GM15510 (cell line): ENCODE measurements around the gene SAP30BP.
A peak's percentile ranks its signal among the peaks of the same experiment; 100 is the strongest.

Experiments used
- POLR2A ChIP-seq: IDR thresholded peaks from 3 replicates; pipeline ENCODE4 v1.6.1; 2011; ENCODE audit warnings: borderline replicate concordance; ENCODE audit not compliant: insufficient read length; ENCODE audit errors: extremely low read depth

Gene SAP30BP

GRCh38 chr17:75639771-75640555, 27.2 kb upstream of the SAP30BP start:
- TF ChIP-seq POLR2A = no peak

DNA sequence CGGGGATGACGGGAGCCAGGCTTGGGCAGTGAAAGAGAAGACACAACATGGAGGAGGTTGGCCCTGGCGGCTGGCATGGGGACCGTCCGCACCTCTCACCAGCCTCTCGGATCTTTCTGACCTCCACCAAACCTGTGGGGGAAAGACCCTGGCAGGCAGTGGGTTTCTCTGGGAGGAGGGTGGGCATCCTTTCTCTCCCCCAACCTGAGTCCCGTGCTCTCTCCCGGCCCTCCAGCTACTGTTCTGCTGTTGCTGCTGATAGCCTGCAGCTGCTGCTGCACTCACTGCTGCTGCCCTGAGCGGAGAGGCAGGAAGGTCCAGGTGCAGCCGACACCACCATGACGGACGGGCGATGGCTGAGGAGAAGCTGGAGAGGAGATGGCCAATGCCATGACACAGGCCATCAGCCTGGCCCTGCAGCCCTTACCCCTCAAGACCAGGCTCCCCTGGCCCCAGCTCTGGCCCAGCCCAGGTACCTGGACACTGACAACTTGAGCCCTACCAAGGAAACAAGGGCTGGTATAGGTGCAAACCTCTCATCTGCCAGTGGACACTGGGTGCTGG, 26.5 kb upstream of the SAP30BP start:
- TF ChIP-seq POLR2A = no peak

- TF ChIP-seq POLR2A = no peak
Measured at GRCh38 chr17:75641343-75641742, 25.8 kb upstream of the SAP30BP start.

- no peak for TF ChIP-seq POLR2A
Measured at GRCh38 chr17:75642182-75642783, 24.9 kb upstream of the SAP30BP start.

- no peak for TF ChIP-seq POLR2A
Measured at GRCh38 chr17:75642784-75643642, 24.1 kb upstream of the SAP30BP start.

GRCh38 chr17:75643643-75644017, 23.5 kb upstream of the SAP30BP start:
- TF ChIP-seq POLR2A = no peak

DNA sequence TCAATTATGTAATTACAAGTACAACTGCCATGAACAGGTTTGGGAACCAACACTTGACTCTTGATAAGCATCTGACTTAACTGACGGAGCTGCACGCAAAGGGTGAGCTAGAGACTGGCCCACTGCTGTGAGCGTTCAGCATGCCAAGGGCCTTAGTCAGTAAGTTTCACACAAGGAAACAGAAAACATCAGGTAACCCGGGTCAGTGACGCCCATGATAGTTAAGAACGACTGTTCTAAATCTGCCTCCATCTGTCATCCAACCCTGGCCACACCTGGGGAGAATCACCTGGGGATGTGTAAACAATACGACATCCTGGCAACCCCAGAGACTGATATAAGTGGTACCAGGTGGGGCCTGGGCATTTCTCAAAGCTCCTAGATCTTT, 21.6 kb upstream of the SAP30BP start:
- no peak for TF ChIP-seq POLR2A

GRCh38 chr17:75645889-75646637, 21.1 kb upstream of the SAP30BP start:
- TF ChIP-seq POLR2A = peak; percentile 13

DNA sequence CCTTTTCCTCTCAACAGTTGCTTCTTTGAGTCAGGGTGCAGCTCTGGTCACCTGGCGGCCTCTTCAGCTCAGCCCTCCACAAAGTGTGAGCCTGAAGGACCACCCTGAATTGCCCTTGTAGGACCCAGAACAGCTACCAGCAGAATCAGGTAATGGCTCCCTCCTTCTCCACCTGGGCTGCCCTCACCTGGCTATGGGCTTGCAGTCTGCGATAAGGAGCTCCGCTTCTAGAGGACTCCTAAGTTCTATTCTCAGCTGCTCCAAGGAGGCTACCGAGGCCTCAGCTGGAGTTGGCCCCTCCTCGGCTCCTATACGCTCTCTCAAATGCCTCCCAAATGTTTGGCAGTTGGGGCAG, 20.5 kb upstream of the SAP30BP start:
- no peak for TF ChIP-seq POLR2A

DNA sequence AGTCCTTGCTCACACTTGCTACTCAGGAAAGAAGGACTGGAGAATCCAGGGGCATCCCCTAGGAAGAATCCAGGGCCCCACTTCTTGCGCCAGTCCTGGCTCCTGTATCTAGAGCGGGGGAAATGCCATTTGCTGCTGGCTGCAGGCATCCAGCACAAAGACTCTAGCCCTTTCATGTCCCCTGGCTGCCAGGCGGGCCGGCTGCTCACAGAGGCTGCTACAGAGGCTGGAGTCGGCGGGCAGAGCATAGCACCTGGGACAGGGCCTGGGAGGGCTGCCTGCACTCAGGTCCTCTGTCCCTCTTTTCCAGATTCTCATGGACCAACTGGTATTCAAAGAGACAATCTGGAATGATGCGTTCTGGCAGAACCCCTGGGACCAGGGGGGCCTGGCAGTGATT, 20.1 kb upstream of the SAP30BP start:
- TF ChIP-seq POLR2A = no peak

GRCh38 chr17:75647921-75648320, 19.2 kb upstream of the SAP30BP start:
- TF ChIP-seq POLR2A = no peak

DNA sequence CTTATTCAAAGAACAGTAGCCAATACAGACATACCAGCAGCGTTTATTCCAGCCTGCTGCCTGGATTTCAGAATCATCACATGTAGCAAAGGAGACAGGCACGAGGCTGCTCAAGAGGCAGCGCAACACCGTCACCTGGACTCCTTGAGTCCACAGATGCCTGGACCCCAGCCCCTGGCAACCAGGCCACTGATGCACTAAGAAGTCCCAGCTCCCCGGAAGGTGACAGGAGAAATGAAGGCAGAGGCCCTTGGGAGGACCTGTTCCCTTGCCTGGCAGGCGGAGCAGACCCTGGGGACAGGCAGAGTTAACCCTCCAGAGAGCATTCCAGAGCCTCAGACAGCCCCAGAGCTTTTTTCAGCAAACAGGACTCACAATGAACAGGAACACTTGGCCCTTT, 17.5 kb upstream of the SAP30BP start:
- no peak for TF ChIP-seq POLR2A

DNA sequence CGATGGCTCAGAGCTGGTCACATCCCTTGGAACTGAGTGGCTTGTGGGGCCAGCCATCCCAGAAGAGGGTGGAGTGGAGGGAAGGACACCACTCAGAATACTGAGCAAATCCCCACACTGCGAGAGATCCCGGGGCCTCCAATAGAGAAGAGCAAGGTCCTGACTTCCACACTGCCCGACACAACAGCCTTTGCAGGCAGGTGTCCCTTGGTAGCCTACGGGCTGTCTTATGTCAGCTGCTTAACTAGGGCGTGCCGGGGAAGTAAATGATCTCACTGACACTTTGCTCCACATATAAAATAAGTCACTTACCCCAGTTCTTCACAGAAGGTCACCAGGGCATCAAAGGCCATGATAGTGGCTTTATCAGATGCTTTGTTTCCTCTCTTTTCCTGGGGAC, 16.3 kb upstream of the SAP30BP start:
- no peak for TF ChIP-seq POLR2A

- no peak for TF ChIP-seq POLR2A
Measured at GRCh38 chr17:75652341-75652740, 14.8 kb upstream of the SAP30BP start.

DNA sequence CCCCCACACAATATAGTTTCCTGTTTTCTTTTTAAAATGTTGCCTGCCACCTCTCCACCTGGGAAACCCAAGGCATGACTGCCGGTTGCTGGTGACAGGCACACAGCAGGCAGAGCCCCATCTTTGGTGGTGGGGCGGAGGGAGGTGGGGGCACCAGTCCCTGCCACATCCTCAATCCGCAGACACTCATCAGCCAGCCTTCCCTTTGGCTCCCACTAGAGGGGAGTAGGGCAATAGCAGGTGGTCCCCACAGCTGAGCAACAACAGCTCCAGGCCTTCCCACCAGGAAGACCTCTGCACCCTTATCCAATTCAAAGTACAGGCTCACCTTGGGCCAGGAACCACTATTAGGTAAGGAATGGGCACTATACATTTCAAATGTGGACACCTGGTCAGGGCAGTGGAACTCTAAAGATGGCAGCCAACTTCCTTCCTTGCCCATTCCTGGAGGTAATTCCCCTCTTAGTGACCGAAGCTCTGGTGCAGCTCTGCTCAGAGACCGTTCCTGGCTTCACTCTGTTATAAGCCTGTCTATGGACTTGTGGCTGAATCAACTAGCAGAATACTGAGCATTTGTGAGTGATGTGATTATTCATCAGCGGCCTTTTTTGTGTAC, 14.1 kb upstream of the SAP30BP start:
- TF ChIP-seq POLR2A = no peak

DNA sequence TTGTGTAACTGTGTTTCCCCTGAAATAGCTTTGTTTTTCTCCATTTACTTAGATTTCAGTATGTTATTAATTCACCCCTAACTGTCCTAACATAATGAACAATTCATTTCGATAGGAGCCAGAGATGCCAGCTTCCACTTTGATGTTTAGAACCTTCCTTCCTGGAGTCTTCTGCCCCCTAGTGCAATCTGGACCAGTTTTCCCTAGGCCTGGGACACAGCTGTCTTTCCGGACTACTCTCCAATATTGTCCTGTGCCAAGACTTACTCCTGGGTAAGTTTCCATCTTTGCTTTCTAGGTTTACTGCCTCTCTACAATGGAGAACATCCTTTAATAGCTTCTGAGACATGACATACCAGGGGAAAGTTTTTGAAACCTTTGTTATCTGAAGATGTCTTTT, 13.0 kb upstream of the SAP30BP start:
- no peak for TF ChIP-seq POLR2A
